GM12874 (cell line): ENCODE results near the gene TSFM.

Experiments used
- TF ChIP-seq, protein P1 (sequence below): IDR thresholded peaks from 2 replicates; pipeline ENCODE4 v1.5.1; 2011; ENCODE audit warnings: low read depth, mild to moderate bottlenecking, control low read depth, low read length, moderate library complexity; ENCODE audit not compliant: insufficient read depth

TSFM gene

GRCh38 chr12:57816001-57816854 lies 33.6 kb downstream of the TSFM start:
- TF ChIP-seq, protein P1, sequence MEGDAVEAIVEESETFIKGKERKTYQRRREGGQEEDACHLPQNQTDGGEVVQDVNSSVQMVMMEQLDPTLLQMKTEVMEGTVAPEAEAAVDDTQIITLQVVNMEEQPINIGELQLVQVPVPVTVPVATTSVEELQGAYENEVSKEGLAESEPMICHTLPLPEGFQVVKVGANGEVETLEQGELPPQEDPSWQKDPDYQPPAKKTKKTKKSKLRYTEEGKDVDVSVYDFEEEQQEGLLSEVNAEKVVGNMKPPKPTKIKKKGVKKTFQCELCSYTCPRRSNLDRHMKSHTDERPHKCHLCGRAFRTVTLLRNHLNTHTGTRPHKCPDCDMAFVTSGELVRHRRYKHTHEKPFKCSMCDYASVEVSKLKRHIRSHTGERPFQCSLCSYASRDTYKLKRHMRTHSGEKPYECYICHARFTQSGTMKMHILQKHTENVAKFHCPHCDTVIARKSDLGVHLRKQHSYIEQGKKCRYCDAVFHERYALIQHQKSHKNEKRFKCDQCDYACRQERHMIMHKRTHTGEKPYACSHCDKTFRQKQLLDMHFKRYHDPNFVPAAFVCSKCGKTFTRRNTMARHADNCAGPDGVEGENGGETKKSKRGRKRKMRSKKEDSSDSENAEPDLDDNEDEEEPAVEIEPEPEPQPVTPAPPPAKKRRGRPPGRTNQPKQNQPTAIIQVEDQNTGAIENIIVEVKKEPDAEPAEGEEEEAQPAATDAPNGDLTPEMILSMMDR: no peak

DNA sequence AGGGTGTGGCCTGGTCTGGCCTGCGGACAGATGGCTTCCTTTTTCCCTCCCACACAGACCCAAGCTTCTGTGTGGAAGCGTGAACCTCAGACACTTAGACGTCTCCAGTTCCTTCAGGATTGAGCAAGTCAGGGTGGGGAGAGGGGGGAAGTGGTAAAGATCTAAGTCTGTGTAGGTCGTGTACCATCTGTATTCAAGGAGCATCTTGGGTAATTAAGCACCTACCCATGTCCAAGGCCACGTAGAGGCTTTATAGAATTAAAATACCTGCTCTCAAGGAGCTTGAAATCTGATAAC lies 34.2 kb downstream of the TSFM start:
- TF ChIP-seq, protein P1: no peak

DNA sequence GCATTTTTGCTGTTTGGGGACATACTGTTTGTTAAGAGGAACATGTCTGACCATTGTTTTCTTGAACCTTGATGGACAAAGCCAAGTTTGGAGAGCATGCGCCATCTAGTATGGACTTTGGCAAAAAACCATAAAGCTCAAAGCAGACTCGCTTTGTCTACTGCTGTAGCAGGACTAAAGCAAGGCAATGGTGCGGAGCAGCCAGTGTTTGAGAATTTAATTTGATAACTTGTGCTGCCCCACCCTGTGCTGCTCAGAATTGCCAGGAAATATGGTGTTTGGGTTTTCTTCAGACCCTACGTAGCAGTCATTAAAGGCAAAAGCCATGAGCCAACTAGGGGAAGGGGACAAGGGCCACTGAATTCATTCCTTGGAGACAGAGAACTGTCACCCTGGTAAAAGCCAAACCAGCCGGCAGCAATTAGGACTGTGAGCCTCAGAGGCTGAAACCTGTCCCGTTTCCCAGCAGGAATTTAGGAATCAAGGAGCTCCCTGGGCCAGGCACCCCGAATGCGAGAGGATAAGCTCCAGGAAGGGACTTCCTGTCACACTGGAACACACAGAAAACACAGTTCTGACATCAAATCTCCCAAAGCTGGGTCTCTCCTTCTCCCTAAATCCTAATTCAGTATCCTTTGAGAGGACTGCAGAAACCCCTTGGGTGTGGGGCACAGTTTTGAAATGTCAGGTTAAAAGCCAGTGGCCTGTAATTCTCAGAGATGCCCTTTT lies 34.8 kb downstream of the TSFM start:
- TF ChIP-seq, protein P1: no peak

DNA sequence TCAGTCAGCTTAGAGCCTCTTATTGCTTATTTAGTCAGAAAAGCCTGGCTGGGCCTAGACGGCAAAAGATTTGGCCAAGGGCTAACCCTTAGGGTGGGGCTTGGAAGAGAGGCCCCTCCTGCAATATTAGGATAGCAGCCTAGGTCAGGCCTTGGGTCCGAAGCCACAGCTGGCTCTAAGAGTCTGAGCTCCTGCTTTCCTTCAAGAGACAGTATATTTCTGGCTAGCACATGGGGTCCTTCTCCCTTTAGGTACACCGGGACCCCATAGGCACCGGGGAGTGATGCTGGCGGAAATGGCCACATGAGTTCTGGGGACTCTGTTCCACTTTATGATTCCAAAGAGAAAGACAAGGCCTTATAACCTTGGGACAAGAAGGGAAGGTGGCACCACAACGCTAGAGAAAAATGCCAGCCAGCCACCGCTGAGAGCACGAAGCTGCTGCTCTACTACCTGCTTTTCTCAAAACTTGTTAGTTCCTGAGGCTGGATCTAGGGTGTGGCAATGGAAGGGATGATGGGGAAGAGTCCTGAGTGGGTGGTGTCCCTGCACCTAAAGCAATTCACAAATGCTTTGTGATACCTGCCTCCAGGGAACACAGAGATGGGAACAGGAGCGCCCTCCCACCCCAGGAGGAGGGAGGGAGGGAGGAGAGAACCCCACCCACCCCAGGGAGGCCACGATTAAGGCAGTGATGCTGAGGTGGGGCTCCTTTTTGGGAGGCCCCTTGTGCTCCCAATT lies 39.1 kb downstream of the TSFM start:
- TF ChIP-seq, protein P1: no peak

- TF ChIP-seq, protein P1: no peak
Measured at GRCh38 chr12:57822392-57823130, 40.0 kb downstream of the TSFM start.

DNA sequence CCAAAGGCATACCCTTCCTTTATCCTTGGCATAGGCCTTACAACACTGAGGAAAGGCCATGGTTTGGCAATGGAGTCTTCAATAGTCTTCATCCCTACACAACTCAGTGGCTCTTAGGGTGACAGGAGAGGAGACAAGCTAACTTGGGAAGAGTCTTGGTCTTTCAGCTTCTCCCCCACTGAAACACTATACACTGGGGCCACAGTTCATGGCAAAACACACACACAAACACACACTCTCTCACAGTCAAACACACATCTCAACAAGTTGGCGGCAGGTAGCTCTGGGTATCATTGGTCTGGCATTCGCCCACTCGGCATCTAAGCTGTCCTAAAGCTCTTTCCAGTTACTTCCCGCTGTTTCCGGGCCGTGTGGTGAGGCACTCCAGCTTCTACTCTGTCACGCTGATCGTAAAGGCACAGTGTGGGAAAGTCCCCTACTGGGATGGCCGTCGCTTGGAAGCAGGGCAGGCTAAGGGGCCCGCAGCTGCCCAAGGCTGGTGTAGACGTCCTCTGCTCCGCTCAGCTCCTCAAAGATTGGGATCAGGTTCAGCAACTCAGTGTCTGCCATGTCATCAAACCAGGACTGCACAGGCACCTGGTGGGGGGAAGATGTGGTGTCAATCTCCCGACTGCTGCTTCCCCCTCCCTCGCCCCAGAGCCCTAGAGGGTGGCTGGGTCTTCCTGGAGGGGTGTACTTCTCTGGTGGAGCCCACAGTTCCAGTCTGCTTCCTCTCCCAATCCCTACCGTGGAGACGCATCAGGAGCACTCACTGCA lies 40.7 kb downstream of the TSFM start:
- TF ChIP-seq, protein P1: no peak
